ENCODE results near the gene GPR180. TPM values are rescaled to one million over a fixed set of nuclear protein-coding genes. Genes with fewer than 3 reads are reported as not detected.

The GPR180 gene
- total RNA-seq, 2 donors from 2014 or later: 6.6 to 6.9 TPM

DNA sequence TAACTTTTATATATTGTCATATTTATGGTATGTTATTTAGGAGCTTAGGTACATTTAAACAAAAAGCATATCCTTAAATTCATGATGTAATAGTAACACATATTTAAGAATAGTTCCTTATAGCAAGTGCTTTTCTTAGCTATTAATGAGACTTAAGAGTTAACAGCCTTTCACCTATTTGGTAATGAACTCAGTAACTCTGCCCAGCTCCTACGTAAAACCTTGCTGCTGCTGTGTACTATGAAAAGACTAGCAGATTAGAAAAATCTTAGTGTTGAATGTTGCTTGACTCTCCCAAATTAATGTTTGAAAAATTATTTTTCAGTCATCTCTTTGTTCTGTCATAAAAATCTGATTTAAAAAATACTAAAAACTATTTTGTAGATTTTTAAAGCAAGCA, 6.9 kb downstream of the GPR180 start:
- Mint-ChIP-seq H3K4me1 (no peaks in the 10 kb centered on the region), H3K4me3 (no peak overlapping the region), H3K27me3 (ENCODE audit: insufficient read depth) (no peaks in the 10 kb centered on the region), H3K27ac (no peak overlapping the region), H3K36me3 (ENCODE audit: low read depth) (peaks cover 36% of the 10 kb centered on the region), H3K9me3 (no peaks in the 10 kb centered on the region)
- Histone ChIP-seq H3K27me3 (ENCODE audit: control insufficient read depth, insufficient read depth, low read length, poor library complexity, severe bottlenecking) (no peaks in the 10 kb centered on the region), H3K9ac (ENCODE audit: extremely low read depth, low read length, poor library complexity, severe bottlenecking) (no peak overlapping the region), H3K36me3 (ENCODE audit: control insufficient read depth, insufficient read depth, low read length) (peaks cover 79% of the 10 kb centered on the region), H3K27ac (ENCODE audit: low read depth, low read length) (no peak overlapping the region), H3K4me3 (ENCODE audit: low read length) (no peak overlapping the region), H3K9me3 (ENCODE audit: control insufficient read depth, low read length) (no peaks in the 10 kb centered on the region), H3K4me1 (ENCODE audit: control insufficient read depth, insufficient read depth, low read length) (no peaks in the 10 kb centered on the region)
- DNase-seq: no peak
- TF ChIP-seq, protein P1, sequence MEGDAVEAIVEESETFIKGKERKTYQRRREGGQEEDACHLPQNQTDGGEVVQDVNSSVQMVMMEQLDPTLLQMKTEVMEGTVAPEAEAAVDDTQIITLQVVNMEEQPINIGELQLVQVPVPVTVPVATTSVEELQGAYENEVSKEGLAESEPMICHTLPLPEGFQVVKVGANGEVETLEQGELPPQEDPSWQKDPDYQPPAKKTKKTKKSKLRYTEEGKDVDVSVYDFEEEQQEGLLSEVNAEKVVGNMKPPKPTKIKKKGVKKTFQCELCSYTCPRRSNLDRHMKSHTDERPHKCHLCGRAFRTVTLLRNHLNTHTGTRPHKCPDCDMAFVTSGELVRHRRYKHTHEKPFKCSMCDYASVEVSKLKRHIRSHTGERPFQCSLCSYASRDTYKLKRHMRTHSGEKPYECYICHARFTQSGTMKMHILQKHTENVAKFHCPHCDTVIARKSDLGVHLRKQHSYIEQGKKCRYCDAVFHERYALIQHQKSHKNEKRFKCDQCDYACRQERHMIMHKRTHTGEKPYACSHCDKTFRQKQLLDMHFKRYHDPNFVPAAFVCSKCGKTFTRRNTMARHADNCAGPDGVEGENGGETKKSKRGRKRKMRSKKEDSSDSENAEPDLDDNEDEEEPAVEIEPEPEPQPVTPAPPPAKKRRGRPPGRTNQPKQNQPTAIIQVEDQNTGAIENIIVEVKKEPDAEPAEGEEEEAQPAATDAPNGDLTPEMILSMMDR (conservative IDR thresholded peaks at IDR 0.05): no peak
- WGBS, 2 experiments (ENCODE audit: insufficient coverage in 1 of 2, insufficient read length in 1 of 2): 100% methylated on average over 1 of the region's 1 CpG; no CpG with 5 or more reads in 1 of the 2 experiments

DNA sequence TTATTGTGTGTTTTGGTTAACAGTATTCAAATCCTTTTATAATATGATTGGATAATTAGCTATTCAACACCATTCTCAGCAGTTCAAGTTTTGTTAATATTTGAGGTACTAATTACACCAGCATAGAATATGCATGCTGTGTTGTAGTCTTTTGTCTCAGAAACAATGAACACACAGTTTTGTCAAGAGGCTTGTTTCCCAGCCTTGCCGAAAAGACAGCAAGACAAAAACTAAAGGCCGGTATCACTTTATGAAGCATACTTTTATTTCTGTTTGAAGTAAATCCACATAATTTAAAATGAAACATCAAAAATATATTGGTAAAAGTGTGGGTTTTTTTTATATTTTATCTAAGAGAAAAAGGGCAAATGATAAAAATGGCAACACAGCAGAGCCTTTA, 7.5 kb downstream of the GPR180 start:
- no peak overlapping the region for H3K27ac Mint-ChIP-seq
- DNase-seq: no peak
- 94% methylated on average over 2 of the region's 2 CpGs; no CpG with 5 or more reads in 1 of the 2 experiments for WGBS, 2 experiments (ENCODE audit: insufficient coverage in 1 of 2, insufficient read length in 1 of 2)

DNA sequence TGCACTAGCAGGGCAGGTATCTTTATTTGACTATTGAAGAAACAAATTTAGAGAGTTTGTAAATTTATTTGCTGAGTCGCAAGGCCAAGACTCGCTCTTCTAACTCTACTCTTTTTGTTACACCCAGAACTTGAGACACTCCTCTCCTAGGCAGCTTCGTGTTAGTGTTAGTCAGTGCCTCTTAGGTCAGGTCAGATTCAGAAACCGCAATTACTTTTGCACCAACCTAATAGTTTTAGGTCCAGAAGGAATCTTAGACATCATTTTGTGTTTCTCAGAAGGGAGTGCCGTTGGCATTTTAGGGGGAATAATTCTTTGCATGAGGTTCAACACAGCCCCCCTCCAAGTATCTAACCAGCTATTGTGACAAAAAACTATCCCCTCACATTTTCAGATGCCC, 8.8 kb downstream of the GPR180 start:
- Histone ChIP-seq H3K9ac (ENCODE audit: extremely low read depth, low read length, poor library complexity, severe bottlenecking) (no peak overlapping the region), H3K27me3 (ENCODE audit: control insufficient read depth, insufficient read depth, low read length, poor library complexity, severe bottlenecking) (no peaks in the 10 kb centered on the region), H3K36me3 (ENCODE audit: control insufficient read depth, insufficient read depth, low read length) (peaks cover 86% of the 10 kb centered on the region), H3K9me3 (ENCODE audit: control insufficient read depth, low read length) (no peaks in the 10 kb centered on the region), H3K4me1 (ENCODE audit: control insufficient read depth, insufficient read depth, low read length) (no peaks in the 10 kb centered on the region), H3K4me3 (ENCODE audit: low read length) (no peak overlapping the region), H3K27ac (ENCODE audit: low read depth, low read length) (no peak overlapping the region)
- Mint-ChIP-seq H3K4me1 (no peaks in the 10 kb centered on the region), H3K27ac (no peak overlapping the region), H3K9me3 (no peaks in the 10 kb centered on the region), H3K27me3 (ENCODE audit: insufficient read depth) (no peaks in the 10 kb centered on the region), H3K36me3 (ENCODE audit: low read depth) (peaks cover 40% of the 10 kb centered on the region), H3K4me3 (no peak overlapping the region)
- TF ChIP-seq, protein P1 (conservative IDR thresholded peaks at IDR 0.05): no peak
- DNase-seq: no peak
- WGBS, 2 experiments (ENCODE audit: insufficient coverage in 1 of 2, insufficient read length in 1 of 2): 83 to 94% methylated on average over 1 to 5 of the region's 5 CpGs

More for the DNA sequence above, 7.5 kb downstream of the GPR180 start:
- Histone ChIP-seq H3K4me3 (ENCODE audit: low read length) (no peak overlapping the region), H3K27me3 (ENCODE audit: control insufficient read depth, insufficient read depth, low read length, poor library complexity, severe bottlenecking) (no peaks in the 10 kb centered on the region), H3K9ac (ENCODE audit: extremely low read depth, low read length, poor library complexity, severe bottlenecking) (no peak overlapping the region), H3K9me3 (ENCODE audit: control insufficient read depth, low read length) (no peaks in the 10 kb centered on the region), H3K4me1 (ENCODE audit: control insufficient read depth, insufficient read depth, low read length) (no peaks in the 10 kb centered on the region), H3K27ac (ENCODE audit: low read depth, low read length) (no peak overlapping the region), H3K36me3 (ENCODE audit: control insufficient read depth, insufficient read depth, low read length) (peaks cover 82% of the 10 kb centered on the region)
- H3K9me3 Mint-ChIP-seq: no peaks in the 10 kb centered on the region
- TF ChIP-seq, protein P1 (conservative IDR thresholded peaks at IDR 0.05): no peak
- H3K4me1 Mint-ChIP-seq: no peaks in the 10 kb centered on the region
- H3K27me3 Mint-ChIP-seq (ENCODE audit: insufficient read depth): no peaks in the 10 kb centered on the region
- peaks cover 40% of the 10 kb centered on the region for H3K36me3 Mint-ChIP-seq (ENCODE audit: low read depth)
- no peak overlapping the region for H3K4me3 Mint-ChIP-seq

Data from endodermal cell (in vitro differentiated cells).